Subcutaneous adipose tissue (tissue), 4 donors: Measurements from ENCODE around the gene MST1. TPM values are rescaled to one million over a fixed set of nuclear protein-coding genes. Genes with fewer than 3 reads are reported as not detected.

Source experiments
- CTCF ChIP-seq: fragments of 450-650 bp; IDR thresholded peaks from one replicate; pipeline ENCODE4 v1.5.1; 2016; ENCODE audit warnings: low read depth, mild to moderate bottlenecking, control low read depth, antibody characterized with exemption, moderate library complexity
- total RNA-seq, 4 donors: library from RNA; depleted of rRNA; stranded (reverse); fragments of >200 nt; gene quantifications; one replicate each; pipeline ENCODE4 v1.1.0, GENCODE V29; 2016

MST1 gene
- total RNA-seq, 4 donors from 2014 or later, result 2.1 to 11.5 (median 8.2) TPM

GRCh38 chr3:49662021-49662420 lies 27.3 kb downstream of the MST1 start:
- TF ChIP-seq CTCF, result no peak

- TF ChIP-seq CTCF, result no peak
Measured at GRCh38 chr3:49661281-49661680, 28.0 kb downstream of the MST1 start.

GRCh38 chr3:49659756-49660155 lies 29.5 kb downstream of the MST1 start:
- TF ChIP-seq CTCF, result no peak

- TF ChIP-seq CTCF, result no peak
Measured at GRCh38 chr3:49658711-49659110, 30.6 kb downstream of the MST1 start.

- no peak for TF ChIP-seq CTCF
Measured at GRCh38 chr3:49657208-49657915, 31.9 kb downstream of the MST1 start.

- no peak for TF ChIP-seq CTCF
Measured at GRCh38 chr3:49656541-49657112, 32.6 kb downstream of the MST1 start.

- no peak for TF ChIP-seq CTCF
Measured at GRCh38 chr3:49655731-49656285, 33.5 kb downstream of the MST1 start.
